GM11168 (cell line): Measurements from ENCODE around the gene DMD.
"Not testable (repeated sequence)": the region's sequence is repeated elsewhere in the genome, so short reads cannot be mapped to it uniquely, and the experiment has no call there.

ENCODE experiments used
- in situ Hi-C: fragments of 300-500 bp; cut with MboI; formaldehyde crosslinking; loops from one replicate; pipeline ENCODE4 v1.12.0; 2022; ENCODE audit warnings: low sequenced_read_pairs; ENCODE audit not compliant: unreplicated experiment

Gene DMD

GRCh38 chrX:31932769-31933168 is 1278.6 kb downstream of the DMD start:
- in situ Hi-C loops, result no loop called here

DNA sequence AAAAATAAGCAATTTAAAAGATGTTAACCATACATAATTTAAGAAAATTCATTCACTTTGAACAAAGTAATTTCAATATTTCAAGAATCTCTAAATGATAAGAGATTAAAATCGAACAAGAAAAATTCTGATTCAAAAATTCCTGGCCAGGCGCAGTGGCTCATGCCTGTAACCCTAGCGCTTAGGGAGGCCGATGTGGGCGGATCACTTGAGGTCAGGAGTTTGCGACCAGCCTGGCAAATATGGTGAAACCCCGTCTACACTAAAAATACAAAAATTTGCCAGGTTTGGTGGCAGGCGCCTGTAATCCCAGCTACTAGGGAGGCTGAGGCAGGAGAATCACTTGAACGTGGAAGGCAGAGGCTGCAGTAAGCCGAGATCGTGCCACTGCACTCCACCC is 1279.0 kb downstream of the DMD start:
- in situ Hi-C loops, result not testable (repeated sequence)

DNA sequence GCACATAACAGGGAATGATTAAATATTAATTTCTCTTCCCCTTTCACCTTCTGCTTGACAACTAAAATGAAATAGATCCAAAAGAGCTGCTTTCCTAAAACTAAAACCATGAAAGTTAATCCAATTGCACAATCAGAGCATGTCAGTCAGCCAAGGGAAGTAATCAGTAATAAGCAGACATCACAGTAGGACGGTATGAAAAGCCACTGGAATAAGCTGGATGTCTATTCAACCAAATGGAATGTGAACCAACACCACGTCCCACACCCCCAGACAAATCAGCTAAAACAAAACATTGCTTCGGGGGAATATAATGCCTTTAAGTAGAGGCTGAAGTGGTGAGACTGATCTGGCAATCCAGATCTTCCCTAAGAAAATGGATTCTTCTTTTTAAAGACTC is 1280.1 kb downstream of the DMD start:
- in situ Hi-C loops, result no loop called here

DNA sequence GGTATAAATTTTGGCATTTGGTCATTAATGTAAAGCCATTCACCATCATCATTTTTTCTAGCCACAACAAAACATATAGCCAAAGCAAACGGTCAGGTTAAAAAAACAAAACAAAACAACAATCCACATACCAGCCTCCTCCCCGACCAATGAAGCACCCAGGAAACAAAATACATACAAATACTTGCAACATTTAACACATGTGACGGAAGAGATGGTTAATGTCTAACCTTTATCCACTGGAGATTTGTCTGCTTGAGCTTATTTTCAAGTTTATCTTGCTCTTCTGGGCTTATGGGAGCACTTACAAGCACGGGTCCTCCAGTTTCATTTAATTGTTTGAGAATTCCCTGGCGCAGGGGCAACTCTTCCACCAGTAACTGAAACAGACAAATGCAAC is 1282.0 kb downstream of the DMD start:
- in situ Hi-C loops, result no loop called here

GRCh38 chrX:31921236-31921635 is 1290.1 kb downstream of the DMD start:
- in situ Hi-C loops, result no loop called here

- in situ Hi-C loops, result no loop called here
These were observed 1301.3 kb downstream of the DMD start for GRCh38 chrX:31909850-31910572.

DNA sequence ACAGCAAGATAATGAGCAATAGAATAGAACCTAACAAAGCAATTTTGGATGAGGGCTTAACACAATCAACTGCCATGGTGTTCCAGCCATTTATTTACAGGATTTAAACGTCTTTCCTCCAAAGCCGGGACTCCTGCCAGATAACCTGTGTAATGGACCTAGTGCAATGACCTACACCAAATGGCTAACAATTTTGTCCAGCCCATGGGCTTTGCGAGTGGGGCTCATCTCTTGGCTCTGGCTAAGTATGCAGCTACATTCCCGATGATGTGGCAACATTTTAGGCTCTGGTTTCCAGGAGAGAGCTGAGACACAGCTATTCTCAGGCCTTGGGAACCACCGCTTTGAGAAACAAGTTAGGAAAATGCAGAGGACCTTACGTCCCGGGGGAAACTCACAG is 1317.2 kb downstream of the DMD start:
- in situ Hi-C loops, result no loop called here

- in situ Hi-C loops, result no loop called here
These were observed 1317.8 kb downstream of the DMD start for GRCh38 chrX:31893525-31893924.

GRCh38 chrX:31889088-31889487 is 1322.3 kb downstream of the DMD start:
- in situ Hi-C loops, result no loop called here

GRCh38 chrX:31884535-31884934 is 1326.8 kb downstream of the DMD start:
- in situ Hi-C loops, result no loop called here

DNA sequence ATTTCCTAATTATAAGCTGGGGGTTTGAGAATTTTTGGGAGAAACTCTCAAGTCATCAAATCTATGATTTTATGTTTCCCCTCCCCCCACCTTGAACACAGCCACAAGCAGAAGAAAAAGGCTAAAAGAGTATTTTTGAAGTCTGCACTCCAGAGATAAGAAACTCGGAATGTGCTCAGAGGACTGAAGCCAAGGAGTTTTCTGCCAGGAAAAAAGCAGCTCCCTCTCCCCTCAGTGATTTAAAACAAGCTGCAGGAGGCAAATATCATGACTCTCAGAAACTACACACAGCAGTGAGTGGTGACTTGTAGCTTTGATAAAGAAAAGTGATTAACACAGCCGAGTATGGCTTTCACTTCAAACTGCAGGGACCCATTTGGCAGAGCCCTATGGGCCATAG is 1339.3 kb downstream of the DMD start:
- in situ Hi-C loops, result no loop called here

GRCh38 chrX:31870267-31870666 is 1341.1 kb downstream of the DMD start:
- in situ Hi-C loops, result no loop called here

DNA sequence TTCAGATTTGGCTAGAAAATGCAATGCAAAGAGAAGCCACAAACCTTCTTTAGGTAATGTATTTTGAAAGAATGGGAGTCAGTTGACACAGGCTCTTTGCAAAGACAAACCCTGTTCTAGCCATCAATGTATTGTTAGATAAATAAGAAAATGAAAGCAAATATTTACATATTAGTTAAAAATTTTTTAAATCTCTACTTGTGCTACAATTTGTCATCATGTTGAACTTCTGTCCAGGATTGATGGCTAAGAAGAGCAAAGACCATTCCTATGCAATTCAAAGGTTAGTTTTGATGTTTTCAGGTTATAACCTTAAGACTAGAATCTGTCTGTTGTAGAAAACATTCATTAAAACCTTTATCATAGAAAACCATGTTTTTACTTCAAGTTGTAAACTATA is 1350.7 kb downstream of the DMD start:
- in situ Hi-C loops, result no loop called here

GRCh38 chrX:31858915-31859314 is 1352.4 kb downstream of the DMD start:
- in situ Hi-C loops, result no loop called here

DNA sequence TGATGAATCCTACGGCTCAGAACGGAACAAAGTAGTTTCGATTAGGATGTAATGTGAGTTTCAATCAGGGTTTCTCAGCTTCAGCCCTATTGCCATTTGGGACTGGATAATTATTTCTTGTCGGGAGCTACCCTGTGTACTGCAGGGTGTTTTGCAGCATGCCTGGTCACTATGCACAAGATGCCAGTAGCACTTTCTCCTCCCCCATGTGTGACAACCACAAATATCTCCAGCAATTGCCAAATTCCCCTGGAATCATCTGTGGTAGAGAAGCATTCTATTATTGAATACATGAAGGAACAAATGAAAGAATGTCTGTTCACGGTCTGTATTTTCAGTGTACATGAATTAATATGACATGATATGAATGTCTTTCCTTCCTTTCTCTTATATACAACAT is 1356.6 kb downstream of the DMD start:
- in situ Hi-C loops, result no loop called here

- in situ Hi-C loops, result no loop called here
These were observed 1359.6 kb downstream of the DMD start for GRCh38 chrX:31851761-31852160.

- in situ Hi-C loops, result no loop called here
These were observed 1363.6 kb downstream of the DMD start for GRCh38 chrX:31847773-31848172.

GRCh38 chrX:31845003-31845402 is 1366.3 kb downstream of the DMD start:
- in situ Hi-C loops, result no loop called here

- in situ Hi-C loops, result no loop called here
These were observed 1372.7 kb downstream of the DMD start for GRCh38 chrX:31838617-31839016.

DNA sequence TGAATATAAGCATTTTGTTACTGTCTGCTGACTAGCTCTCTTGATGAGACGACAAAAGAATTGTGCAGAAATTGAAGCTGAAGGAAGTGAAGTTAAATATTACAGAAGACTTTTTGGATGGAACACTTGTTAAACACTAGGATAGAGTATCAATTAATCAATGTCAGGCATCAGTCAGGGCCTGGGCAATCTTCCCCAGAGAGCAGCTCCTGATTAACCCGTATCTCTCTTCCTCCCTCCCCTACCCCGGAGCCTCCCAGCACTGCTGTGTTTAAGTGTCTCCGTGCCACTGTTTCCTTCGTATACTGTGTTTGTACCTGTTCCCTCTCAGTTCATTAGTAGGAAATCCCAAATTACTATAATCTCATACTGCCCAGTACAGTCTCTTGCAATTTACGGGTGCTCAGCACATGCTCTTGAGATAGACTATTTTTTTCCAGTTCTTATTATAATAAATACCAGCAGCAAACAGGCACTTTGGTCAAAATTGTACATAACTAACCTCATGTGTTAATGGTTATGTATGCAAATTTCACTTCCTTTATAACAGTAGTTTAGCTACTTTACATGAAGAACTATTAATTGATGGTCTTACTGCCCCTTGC is 1373.8 kb downstream of the DMD start:
- in situ Hi-C loops, result no loop called here

DNA sequence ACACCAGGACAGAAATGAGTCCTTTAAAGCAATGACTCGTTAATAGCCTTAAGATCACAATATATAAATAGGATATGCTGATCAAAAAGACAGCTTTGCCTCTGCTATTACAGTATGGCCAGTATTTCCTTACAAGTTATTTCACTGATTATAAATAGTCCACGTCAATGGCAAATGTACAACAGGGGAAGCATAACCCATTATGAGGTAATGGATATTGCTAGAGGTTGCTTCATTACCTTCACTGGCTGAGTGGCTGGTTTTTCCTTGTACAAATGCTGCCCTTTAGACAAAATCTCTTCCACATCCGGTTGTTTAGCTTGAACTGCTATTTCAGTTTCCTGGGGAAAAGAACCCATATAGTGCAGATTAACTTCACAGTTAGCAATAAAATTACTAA is 1374.9 kb downstream of the DMD start:
- in situ Hi-C loops, result no loop called here

GRCh38 chrX:31832263-31832662 is 1379.1 kb downstream of the DMD start:
- in situ Hi-C loops, result no loop called here
